DOHH2 (cell line): ENCODE measurements around the gene ANGEL1.

Experiments used
- H3F3A ChIP-seq: fragments of 200-600 bp; sonication (generic), shearing (Covaris generic); 2 replicates; pipeline ENCODE4 v1.6.0; 2016; ENCODE audit warnings: antibody characterized with exemption, mild to moderate bottlenecking; ENCODE audit not compliant: control insufficient read depth, insufficient read depth
- H3K27ac ChIP-seq: fragments of 200-600 bp; sonication (generic); 2 replicates; pipeline ENCODE4 v1.5.1; 2014; ENCODE audit warnings: low read depth, mild to moderate bottlenecking, low read length, moderate library complexity
- H3K27me3 ChIP-seq: fragments of 200-600 bp; sonication (generic); 2 replicates; pipeline ENCODE4 v1.6.1; 2014; ENCODE audit warnings: mild to moderate bottlenecking, low read length, mixed read lengths; ENCODE audit not compliant: control insufficient read depth
- H3K36me3 ChIP-seq: fragments of 200-600 bp; sonication (generic); 2 replicates; pipeline ENCODE4 v1.6.1; 2014; ENCODE audit warnings: mild to moderate bottlenecking, low read length, moderate library complexity, mixed read lengths; ENCODE audit not compliant: control insufficient read depth
- H3K4me1 ChIP-seq: fragments of 200-600 bp; sonication (generic); 2 replicates; pipeline ENCODE4 v1.6.1; 2014; ENCODE audit warnings: mild to moderate bottlenecking, low read length, mixed read lengths; ENCODE audit not compliant: control insufficient read depth
- H3K4me2 ChIP-seq: fragments of 200-600 bp; sonication (generic); 2 replicates; pipeline ENCODE4 v1.6.0; 2014; ENCODE audit warnings: mild to moderate bottlenecking, low read length, moderate library complexity
- H3K4me3 ChIP-seq: fragments of 200-600 bp; sonication (generic); 2 replicates; pipeline ENCODE4 v1.5.1; 2014; ENCODE audit warnings: mild to moderate bottlenecking, low read length, mixed read lengths
- H3K79me2 ChIP-seq: fragments of 200-600 bp; sonication (generic); 2 replicates; pipeline ENCODE4 v1.6.1; 2014; ENCODE audit warnings: mild to moderate bottlenecking, low read length, mixed read lengths; ENCODE audit not compliant: control insufficient read depth
- H3K9me2 ChIP-seq: fragments of 200-600 bp; sonication (generic); replicated peaks from 2 replicates; pipeline ENCODE4 v1.6.1; 2014; ENCODE audit warnings: mild to moderate bottlenecking, low read length, mixed read lengths; ENCODE audit not compliant: control insufficient read depth
- H3K9me3 ChIP-seq: fragments of 200-600 bp; sonication (generic); 2 replicates; pipeline ENCODE4 v1.6.1; 2014; ENCODE audit warnings: antibody characterized with exemption, low read length, mixed read lengths; ENCODE audit not compliant: control insufficient read depth, insufficient read depth
- H4K20me1 ChIP-seq: fragments of 200-600 bp; sonication (generic); 2 replicates; pipeline ENCODE4 v1.6.0; 2014; ENCODE audit warnings: low read depth, mild to moderate bottlenecking, antibody characterized with exemption, low read length, moderate library complexity; ENCODE audit not compliant: control insufficient read depth, insufficient read depth
- EZH2phosphoT487 ChIP-seq: fragments of 200-600 bp; sonication (generic); IDR thresholded peaks from 2 replicates; pipeline ENCODE4 v1.6.1; 2017; ENCODE audit warnings: borderline replicate concordance, mild to moderate bottlenecking, antibody characterized with exemption, low read length, moderate library complexity, mixed read lengths
- TF ChIP-seq, protein P1 (sequence below): fragments of 200-600 bp; sonication (generic); IDR thresholded peaks from one replicate; pipeline ENCODE4 v1.5.1; 2014; ENCODE audit warnings: antibody characterized with exemption, mild to moderate bottlenecking, low read depth, low read length; ENCODE audit not compliant: poor library complexity, severe bottlenecking

Gene ANGEL1

DNA sequence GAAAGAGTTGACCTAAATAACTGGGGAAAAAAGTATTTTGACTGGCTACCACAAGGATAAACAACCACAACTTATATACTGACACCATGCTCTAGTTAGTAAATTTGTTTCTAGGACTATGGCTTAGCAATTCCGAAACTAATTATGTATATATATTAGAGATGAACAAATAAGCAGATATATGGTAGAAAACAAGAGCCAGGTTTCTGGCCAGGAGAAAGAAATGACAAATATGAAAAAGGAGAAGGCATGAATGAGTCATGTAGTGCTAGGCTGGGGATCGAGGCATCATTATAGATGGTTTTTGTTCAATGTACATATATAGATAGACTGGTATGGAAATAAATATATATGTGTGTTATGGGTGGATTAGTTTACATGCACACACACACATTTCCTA lies 8.0 kb upstream of the ANGEL1 start:
- no peaks in the 10 kb centered on the region for H4K20me1 ChIP-seq
- no peaks in the 10 kb centered on the region for H3K79me2 ChIP-seq
- no peak overlapping the region for H3K4me2 ChIP-seq
- TF ChIP-seq, protein P1, sequence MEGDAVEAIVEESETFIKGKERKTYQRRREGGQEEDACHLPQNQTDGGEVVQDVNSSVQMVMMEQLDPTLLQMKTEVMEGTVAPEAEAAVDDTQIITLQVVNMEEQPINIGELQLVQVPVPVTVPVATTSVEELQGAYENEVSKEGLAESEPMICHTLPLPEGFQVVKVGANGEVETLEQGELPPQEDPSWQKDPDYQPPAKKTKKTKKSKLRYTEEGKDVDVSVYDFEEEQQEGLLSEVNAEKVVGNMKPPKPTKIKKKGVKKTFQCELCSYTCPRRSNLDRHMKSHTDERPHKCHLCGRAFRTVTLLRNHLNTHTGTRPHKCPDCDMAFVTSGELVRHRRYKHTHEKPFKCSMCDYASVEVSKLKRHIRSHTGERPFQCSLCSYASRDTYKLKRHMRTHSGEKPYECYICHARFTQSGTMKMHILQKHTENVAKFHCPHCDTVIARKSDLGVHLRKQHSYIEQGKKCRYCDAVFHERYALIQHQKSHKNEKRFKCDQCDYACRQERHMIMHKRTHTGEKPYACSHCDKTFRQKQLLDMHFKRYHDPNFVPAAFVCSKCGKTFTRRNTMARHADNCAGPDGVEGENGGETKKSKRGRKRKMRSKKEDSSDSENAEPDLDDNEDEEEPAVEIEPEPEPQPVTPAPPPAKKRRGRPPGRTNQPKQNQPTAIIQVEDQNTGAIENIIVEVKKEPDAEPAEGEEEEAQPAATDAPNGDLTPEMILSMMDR = no peak
- TF ChIP-seq EZH2phosphoT487 = no peak
- H3K36me3 ChIP-seq = no peaks in the 10 kb centered on the region
- H3K27me3 ChIP-seq = peaks cover 24% of the 10 kb centered on the region
- H3F3A ChIP-seq = no peaks in the 10 kb centered on the region
- H3K9me3 ChIP-seq = no peaks in the 10 kb centered on the region
- H3K9me2 ChIP-seq = no peaks in the 10 kb centered on the region
- no peak overlapping the region for H3K27ac ChIP-seq
- H3K4me3 ChIP-seq = no peak overlapping the region
- H3K4me1 ChIP-seq = no peaks in the 10 kb centered on the region

DNA sequence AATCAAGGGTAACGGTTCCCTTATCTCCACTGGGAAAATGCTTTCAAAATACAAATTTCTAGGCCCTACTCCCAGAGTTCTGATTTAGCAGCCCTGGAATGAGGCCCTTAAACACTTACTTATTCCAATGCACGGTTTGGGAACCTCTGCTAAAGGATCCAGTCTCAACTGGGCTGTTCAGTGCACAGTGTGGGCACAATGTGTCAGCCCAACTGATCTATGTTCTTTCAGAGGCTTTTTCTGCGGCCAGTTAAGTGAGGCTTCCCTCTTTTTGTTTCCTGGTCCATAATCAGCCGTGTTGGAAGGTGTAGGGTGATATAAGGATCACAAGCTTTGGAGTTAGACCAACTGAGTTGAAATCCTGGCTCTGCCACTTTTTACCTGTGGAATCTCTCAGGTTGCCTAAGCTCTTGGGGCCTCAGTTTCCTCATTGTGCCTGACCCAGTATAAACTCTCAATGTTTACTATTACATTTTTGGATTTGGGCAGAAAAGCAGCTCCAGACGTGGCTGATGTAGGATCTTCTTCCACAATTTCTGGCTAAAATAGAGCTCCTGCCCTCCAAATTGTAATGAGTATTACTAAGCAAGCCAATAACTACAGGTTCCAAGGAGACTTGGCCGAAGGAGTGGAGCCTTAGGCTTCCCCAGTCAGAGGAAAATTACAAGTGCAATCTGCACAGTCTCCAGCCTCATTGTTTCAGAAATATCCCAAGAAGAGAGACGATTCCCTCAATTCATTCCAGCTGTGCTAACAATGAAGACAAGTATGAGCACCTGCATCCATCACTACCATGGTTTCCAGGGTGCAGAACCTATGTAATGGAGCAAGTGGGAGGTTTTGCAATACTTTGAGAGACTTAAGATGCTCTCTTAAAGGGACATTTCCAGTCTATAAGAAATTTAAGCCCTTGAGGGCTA lies 2.3 kb upstream of the ANGEL1 start:
- TF ChIP-seq EZH2phosphoT487 = no peak
- TF ChIP-seq, protein P1 = no peak
- no peaks in the 10 kb centered on the region for H3K36me3 ChIP-seq
- H3K9me2 ChIP-seq = no peaks in the 10 kb centered on the region
- H3K4me2 ChIP-seq = no peak overlapping the region
- no peak overlapping the region for H3K27ac ChIP-seq
- no peaks in the 10 kb centered on the region for H3F3A ChIP-seq
- H3K4me1 ChIP-seq = peaks cover 20% of the 10 kb centered on the region
- H3K79me2 ChIP-seq = peaks cover 23% of the 10 kb centered on the region
- peaks cover 12% of the 10 kb centered on the region for H3K27me3 ChIP-seq
- H4K20me1 ChIP-seq = no peaks in the 10 kb centered on the region
- H3K4me3 ChIP-seq = no peak overlapping the region
- H3K9me3 ChIP-seq = no peaks in the 10 kb centered on the region

DNA sequence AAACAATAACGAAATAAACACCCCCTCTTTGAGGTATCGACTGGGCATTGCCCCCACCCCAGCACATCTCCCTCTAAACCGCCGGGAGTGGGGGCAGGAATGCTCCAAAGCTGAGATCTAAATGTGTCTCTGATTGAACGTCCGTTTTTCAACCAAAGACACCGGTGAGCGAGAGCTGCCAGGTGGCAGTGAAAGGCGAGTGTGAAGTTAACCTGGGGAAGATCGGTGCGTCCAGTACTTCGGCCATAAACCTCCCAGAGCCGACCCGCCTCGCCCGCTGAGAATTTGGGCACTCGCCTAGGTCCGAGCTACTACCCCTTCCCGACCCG lies 625 bp downstream of the ANGEL1 start:
- Histone ChIP-seq H3K9me2 (no peaks in the 10 kb centered on the region), H3K4me2 (peak overlapping the region; percentile 94), H4K20me1 (no peaks in the 10 kb centered on the region), H3K27ac (0 out of 2 replicates have a peak overlapping the region, but pooled peaks have one; percentile 24), H3K79me2 (peaks cover 30% of the 10 kb centered on the region), H3K4me3 (peak overlapping the region; percentile 91), H3K9me3 (no peaks in the 10 kb centered on the region), H3K4me1 (peaks cover 20% of the 10 kb centered on the region), H3F3A (no peaks in the 10 kb centered on the region), H3K36me3 (peaks cover 23% of the 10 kb centered on the region), H3K27me3 (no peaks in the 10 kb centered on the region; the same call in 1 of the 2 replicates)
- TF ChIP-seq, protein P1 = no peak
- TF ChIP-seq EZH2phosphoT487 = no peak
